Hepatocyte (in vitro differentiated cells): ENCODE results near the gene TDRD12. TPM values are rescaled to one million over a fixed set of nuclear protein-coding genes. Genes with fewer than 3 reads are reported as not detected.
"Not testable (repeated sequence)": the region's sequence is repeated elsewhere in the genome, so short reads cannot be mapped to it uniquely, and the experiment has no call there.

Source experiments
- DNase-seq: peaks from one replicate; pipeline ENCODE4 v3.0.0-alpha.2; 2016; ENCODE audit warnings: low spot score
- H2AFZ ChIP-seq: fragments of 200-600 bp; sonication (generic); 2 replicates; pipeline ENCODE4 v1.6.0; 2016; ENCODE audit warnings: antibody characterized with exemption, mild to moderate bottlenecking
- H3K27ac ChIP-seq: fragments of 200-600 bp; sonication (generic); 2 replicates; pipeline ENCODE4 v1.5.1; 2016; ENCODE audit warnings: mild to moderate bottlenecking
- H3K27me3 ChIP-seq: fragments of 200-600 bp; sonication (generic); 2 replicates; pipeline ENCODE4 v1.6.1; 2016
- H3K36me3 ChIP-seq: fragments of 200-600 bp; sonication (generic); replicated peaks from 2 replicates; pipeline ENCODE4 v1.5.1; 2016; ENCODE audit warnings: low read depth; ENCODE audit not compliant: insufficient read depth
- H3K4me1 ChIP-seq: fragments of 200-600 bp; sonication (generic); 2 replicates; pipeline ENCODE4 v1.5.1; 2016; ENCODE audit warnings: mild to moderate bottlenecking, moderate library complexity; ENCODE audit not compliant: insufficient read depth
- H3K4me2 ChIP-seq: fragments of 200-600 bp; sonication (generic); 2 replicates; pipeline ENCODE4 v1.6.0; 2016
- H3K4me3 ChIP-seq: fragments of 200-600 bp; sonication (generic); 2 replicates; pipeline ENCODE4 v1.5.1; 2016; ENCODE audit warnings: mild to moderate bottlenecking
- H3K79me2 ChIP-seq: fragments of 200-600 bp; sonication (generic); 2 replicates; pipeline ENCODE4 v1.6.0; 2017; ENCODE audit warnings: mild to moderate bottlenecking
- H3K9me2 ChIP-seq: fragments of 200-600 bp; sonication (generic); replicated peaks from 2 replicates; pipeline ENCODE4 v1.6.0; 2017; ENCODE audit warnings: mild to moderate bottlenecking; ENCODE audit not compliant: insufficient read depth
- H3K9me3 ChIP-seq: fragments of 200-600 bp; sonication (generic); 2 replicates; pipeline ENCODE4 v1.5.1; 2016; ENCODE audit warnings: low read depth, mild to moderate bottlenecking
- H4K20me1 ChIP-seq: fragments of 200-600 bp; sonication (generic); 2 replicates; pipeline ENCODE4 v1.6.0; 2016; ENCODE audit warnings: mild to moderate bottlenecking; ENCODE audit not compliant: insufficient read depth, poor library complexity, severe bottlenecking
- EZH2 ChIP-seq: fragments of 200-600 bp; sonication (generic); IDR thresholded peaks from 2 replicates; pipeline ENCODE4 v1.6.1; 2016; ENCODE audit warnings: antibody characterized with exemption, mild to moderate bottlenecking, borderline replicate concordance
- EZH2phosphoT487 ChIP-seq: fragments of 200-600 bp; sonication (generic); IDR thresholded peaks from one replicate; pipeline ENCODE4 v1.6.1; 2018; ENCODE audit warnings: antibody characterized with exemption, mild to moderate bottlenecking, low read depth, moderate library complexity; ENCODE audit not compliant: unreplicated experiment, severe bottlenecking
- WGBS: methylation state at CpG from one replicate; pipeline ENCODE4 v1.1.6; 2016; ENCODE audit warnings: low lambda C conversion rate; ENCODE audit errors: missing lambda C conversion rate; 5-methylcytosine and 5-hydroxymethylcytosine counted together
- polyA plus RNA-seq: library from polyadenylated mRNA; unstranded; fragments of >200 nt; fragmentation: Nextera tagmentation; extraction: Ambion mirVana; gene quantifications from 2 replicates; pipeline ENCODE4 v1.2.1, GENCODE V29; 2016
- total RNA-seq: library from RNA; depleted of rRNA; stranded (reverse); fragments of >200 nt; gene quantifications from 2 replicates; pipeline ENCODE4 v1.2.3, GENCODE V29; 2014
- TF ChIP-seq, protein P1 (sequence below): fragments of 200-600 bp; sonication (generic); IDR thresholded peaks from 2 replicates; pipeline ENCODE4 v1.5.1; 2016; ENCODE audit warnings: antibody characterized with exemption, mild to moderate bottlenecking; ENCODE audit not compliant: poor library complexity

Gene TDRD12
- total and polyA plus RNA-seq, 2 experiments from 2014 or later: 0.10 TPM; not detected in 1

DNA sequence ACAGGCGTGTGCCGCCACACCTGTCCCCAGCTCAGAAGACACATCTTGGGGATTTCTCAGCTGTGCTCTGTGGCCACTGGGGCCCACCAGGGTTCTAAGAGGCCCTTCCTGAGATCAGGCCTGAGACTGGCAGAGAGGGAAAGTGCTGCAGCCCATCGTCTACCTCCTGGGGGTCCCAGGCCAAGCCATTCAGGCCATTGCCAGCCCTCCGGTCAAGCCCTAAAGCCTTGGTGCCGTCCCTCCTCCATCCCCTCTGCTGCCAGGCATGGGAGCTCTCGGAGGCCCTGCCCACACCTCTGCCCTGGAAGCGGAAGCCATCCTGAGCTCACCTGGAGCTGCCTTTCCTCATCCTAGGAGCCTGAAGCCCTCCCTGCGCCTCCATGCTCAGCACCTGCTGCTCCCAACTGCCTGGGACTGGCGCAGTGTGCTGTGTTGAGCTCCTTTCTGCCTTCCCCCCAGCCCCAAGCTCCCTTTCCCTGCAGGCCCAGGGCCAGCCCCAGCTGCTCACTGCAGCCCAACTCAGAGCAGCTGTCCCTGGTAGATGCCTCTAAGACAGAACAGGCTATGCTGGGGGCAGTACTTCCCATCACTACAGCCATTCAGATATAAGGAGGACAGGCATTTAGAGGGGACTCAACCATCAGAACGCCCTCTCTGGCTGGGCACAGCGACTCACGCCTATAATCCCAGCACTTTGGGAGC, 147.1 kb downstream of the TDRD12 start:
- Histone ChIP-seq H3K36me3 (no peaks in the 10 kb centered on the region), H3K9me2 (no peaks in the 10 kb centered on the region), H3K27ac (no peak overlapping the region), H3K4me1 (peaks cover 6% of the 10 kb centered on the region), H2AFZ (no peak overlapping the region), H3K79me2 (no peaks in the 10 kb centered on the region), H4K20me1 (no peaks in the 10 kb centered on the region), H3K4me3 (no peak overlapping the region), H3K4me2 (no peak overlapping the region), H3K27me3 (no peaks in the 10 kb centered on the region), H3K9me3 (no peaks in the 10 kb centered on the region)
- TF ChIP-seq EZH2phosphoT487 (no peak), EZH2 (no peak)
- TF ChIP-seq, protein P1, sequence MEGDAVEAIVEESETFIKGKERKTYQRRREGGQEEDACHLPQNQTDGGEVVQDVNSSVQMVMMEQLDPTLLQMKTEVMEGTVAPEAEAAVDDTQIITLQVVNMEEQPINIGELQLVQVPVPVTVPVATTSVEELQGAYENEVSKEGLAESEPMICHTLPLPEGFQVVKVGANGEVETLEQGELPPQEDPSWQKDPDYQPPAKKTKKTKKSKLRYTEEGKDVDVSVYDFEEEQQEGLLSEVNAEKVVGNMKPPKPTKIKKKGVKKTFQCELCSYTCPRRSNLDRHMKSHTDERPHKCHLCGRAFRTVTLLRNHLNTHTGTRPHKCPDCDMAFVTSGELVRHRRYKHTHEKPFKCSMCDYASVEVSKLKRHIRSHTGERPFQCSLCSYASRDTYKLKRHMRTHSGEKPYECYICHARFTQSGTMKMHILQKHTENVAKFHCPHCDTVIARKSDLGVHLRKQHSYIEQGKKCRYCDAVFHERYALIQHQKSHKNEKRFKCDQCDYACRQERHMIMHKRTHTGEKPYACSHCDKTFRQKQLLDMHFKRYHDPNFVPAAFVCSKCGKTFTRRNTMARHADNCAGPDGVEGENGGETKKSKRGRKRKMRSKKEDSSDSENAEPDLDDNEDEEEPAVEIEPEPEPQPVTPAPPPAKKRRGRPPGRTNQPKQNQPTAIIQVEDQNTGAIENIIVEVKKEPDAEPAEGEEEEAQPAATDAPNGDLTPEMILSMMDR: no peak
- 92% methylated on average over 12 of the region's 12 CpGs for WGBS
- no peak for DNase-seq

DNA sequence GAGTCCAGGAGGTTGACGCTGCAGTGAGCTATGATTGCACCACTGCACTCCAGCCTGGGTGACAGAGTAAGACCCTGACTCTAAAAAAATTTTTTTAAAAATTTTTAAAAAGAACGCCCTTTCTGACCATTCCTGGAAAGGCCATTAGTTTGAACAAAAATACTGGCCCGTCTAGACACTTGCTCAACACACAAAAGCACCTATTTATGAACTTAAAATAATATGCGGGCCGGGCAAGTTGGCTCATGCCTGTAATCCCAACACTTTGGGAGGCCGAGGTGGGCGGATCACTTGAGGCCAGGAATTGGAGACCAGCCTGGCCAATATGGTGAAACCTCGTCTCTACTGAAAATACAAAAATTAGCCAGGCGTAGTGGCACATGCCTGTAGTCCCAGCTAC, 147.9 kb downstream of the TDRD12 start:
- H3K4me3 ChIP-seq, H3K27ac ChIP-seq, H3K27me3 ChIP-seq, H3K9me2 ChIP-seq, H2AFZ ChIP-seq, H3K4me2 ChIP-seq, H3K9me3 ChIP-seq, H4K20me1 ChIP-seq, H3K36me3 ChIP-seq, H3K79me2 ChIP-seq, H3K4me1 ChIP-seq, DNase-seq: not testable (repeated sequence)
- WGBS: 97% methylated on average over 9 of the region's 9 CpGs

DNA sequence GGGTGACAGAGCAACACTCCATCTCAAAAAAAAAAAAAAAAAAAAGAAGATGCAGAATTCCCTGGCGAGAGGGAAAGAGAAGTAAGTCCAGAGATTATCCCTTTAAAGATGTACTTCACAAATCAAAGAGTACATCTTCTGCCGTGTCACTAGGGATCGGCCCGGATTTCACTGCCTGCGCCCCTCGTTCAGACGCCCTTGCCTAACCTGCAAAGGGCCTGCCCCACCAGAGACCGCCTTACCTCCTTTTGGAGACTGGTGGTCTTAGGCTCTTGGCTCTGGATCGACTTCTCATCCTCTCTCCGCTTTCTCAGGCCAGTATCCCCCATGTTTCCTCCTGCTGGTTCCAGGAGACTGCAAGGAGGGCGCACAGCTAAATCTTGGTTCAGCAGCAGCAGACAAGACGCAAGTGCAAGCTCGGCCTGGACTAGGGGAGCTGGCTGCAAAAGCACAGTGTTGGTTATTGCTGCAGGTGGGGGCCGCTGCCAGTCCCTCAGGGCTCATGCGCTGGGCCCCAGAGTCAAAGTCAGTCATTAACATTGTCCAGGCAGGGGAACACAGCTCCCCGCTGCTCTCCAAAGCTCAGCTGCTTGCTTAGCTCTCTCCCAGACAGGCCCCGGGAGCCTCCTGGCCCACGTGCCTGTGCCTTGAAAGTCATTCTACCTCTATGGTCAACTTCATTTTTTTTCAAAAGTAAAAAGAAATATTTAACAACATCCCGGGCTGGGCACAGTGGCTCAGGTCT, 148.8 kb downstream of the TDRD12 start:
- peaks cover 6% of the 10 kb centered on the region for H3K4me1 ChIP-seq
- H3K9me2 ChIP-seq: no peaks in the 10 kb centered on the region
- no peaks in the 10 kb centered on the region for H3K27me3 ChIP-seq
- peak overlapping the region; percentile 34 for H3K4me2 ChIP-seq
- DNase-seq: no peak
- H3K9me3 ChIP-seq: no peaks in the 10 kb centered on the region
- H2AFZ ChIP-seq: no peak overlapping the region
- 86% methylated on average over 19 of the region's 19 CpGs for WGBS
- no peak overlapping the region for H3K4me3 ChIP-seq
- H4K20me1 ChIP-seq: no peaks in the 10 kb centered on the region
- H3K79me2 ChIP-seq: no peaks in the 10 kb centered on the region
- TF ChIP-seq EZH2: no peak
- no peak for TF ChIP-seq EZH2phosphoT487
- TF ChIP-seq, protein P1: no peak
- peak overlapping the region; percentile 34 for H3K27ac ChIP-seq
- no peaks in the 10 kb centered on the region for H3K36me3 ChIP-seq

DNA sequence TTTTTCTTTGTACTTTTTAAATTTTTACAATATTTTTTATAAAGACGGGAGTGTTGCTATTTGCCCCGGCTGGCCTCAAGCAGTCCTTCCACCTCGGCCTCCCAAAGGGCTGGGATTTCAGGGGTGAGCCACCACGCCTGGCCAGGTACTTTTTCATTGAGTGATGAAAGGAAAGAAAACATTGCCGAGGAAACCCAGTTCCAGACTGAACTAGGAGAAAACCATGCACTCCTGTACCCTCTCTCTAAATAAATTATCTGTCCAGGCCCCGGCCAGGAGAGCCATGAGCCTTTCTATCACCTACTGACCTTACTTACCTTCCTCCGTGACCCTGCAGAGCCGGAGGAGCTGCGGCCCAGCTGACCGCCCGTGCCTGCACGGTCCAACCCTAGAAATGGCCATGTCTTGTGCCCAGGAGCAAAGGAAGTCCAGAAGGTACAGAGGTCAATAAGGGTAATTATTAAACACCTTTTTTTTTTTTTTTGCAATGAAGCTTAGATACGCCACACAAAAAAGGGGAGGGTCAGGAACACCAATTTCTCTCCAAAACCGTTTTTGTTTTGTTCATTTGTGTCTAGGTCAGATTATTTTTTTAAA, 149.9 kb downstream of the TDRD12 start, which contains the start of gene SLC7A9:
Gene SLC7A9 (minus strand): TSS at position 399 of the 597 bp plus-strand sequence. CDS start 1,233 bp downstream, outside the sequence.
- Histone ChIP-seq H3K27ac (peak within 1 kb of the TSS; percentile 93), H3K79me2 (no peaks in the 10 kb centered on the region), H3K36me3 (no peaks in the 10 kb centered on the region), H3K4me3 (no peak within 1 kb of the TSS), H3K4me2 (peak within 1 kb of the TSS; percentile 34), H4K20me1 (no peaks in the 10 kb centered on the region), H3K9me2 (no peaks in the 10 kb centered on the region), H2AFZ (no peak within 1 kb of the TSS), H3K4me1 (peaks cover 6% of the 10 kb centered on the region), H3K9me3 (no peaks in the 10 kb centered on the region), H3K27me3 (no peaks in the 10 kb centered on the region)
- no peak for TF ChIP-seq EZH2phosphoT487
- TF ChIP-seq, protein P1: no peak
- no peak for TF ChIP-seq EZH2
- no peak for DNase-seq
- 66% methylated on average over 14 of the region's 14 CpGs for WGBS
